K562 (cell line): ENCODE measurements around the gene SAMD13. TPM values are rescaled to one million over a fixed set of nuclear protein-coding genes. Genes with fewer than 3 reads are reported as not detected.

Experiments
- ATAC-seq: fragments of 200-7000 bp; cut with Tn5 transposase; 3 replicates; pipeline ENCODE4 v1.9.1; 2020; ENCODE audit warnings: moderate library complexity
- BruUV-seq: library from RNA; stranded (reverse); fragments of 400-500 nt; replicated peaks from 2 replicates; lab custom pipeline; 2021; lab: Mats Ljungman, UMichigan
- CTCF ChIA-PET: fragments of 300-600 bp; formaldehyde crosslinking; extraction: SDS; loops from one replicate; lab custom pipeline; 2021; ENCODE audit warnings: low intra/inter-chr PET ratio; lab: Yijun Ruan, JAX
- POLR2A ChIA-PET: fragments of 300-600, 350-650 bp; sonication (Branson Sonifier 250); formaldehyde crosslinking; extraction: SDS; loops from one replicate; lab custom pipeline; 2021; ENCODE audit warnings: antibody characterized with exemption, inconsistent platforms; lab: Yijun Ruan, JAX
- DNase-seq, 4 experiments: peaks; one replicate each; pipeline versions ENCODE4 v3.0.0 to v3.0.0-alpha.2; 2011 to 2018; ENCODE audit warnings: low spot score in 3 of 4, mixed read lengths in 3 of 4; ENCODE audit errors: extremely low read depth in 1 of 4
- FAIRE-seq: peaks from 2 replicates; lab custom pipeline; 2011; peaks lifted over from hg19 to GRCh38; lab: Jason Lieb, UNC
- H2AFZ ChIP-seq: 2 replicates; pipeline ENCODE4 v1.6.0; 2011; ENCODE audit warnings: low read depth, low read length, control low read depth, inconsistent platforms
- H3K27ac ChIP-seq: fragments of 200-600 bp; 3 replicates; pipeline ENCODE4 v1.8.0; 2011; ENCODE audit warnings: low read depth, mild to moderate bottlenecking, control low read depth, inconsistent platforms, low read length, moderate library complexity, mixed read lengths; ENCODE audit errors: extremely low read depth
- H3K27me3 ChIP-seq, 2 experiments: fragments of 300-600 bp in 1 of 2; 2 replicates in 1 of 2; 3 replicates in 1 of 2; pipeline versions ENCODE4 v1.6.0 to v1.8.0; 2011; ENCODE audit warnings: inconsistent platforms in 2 of 2, low read length in 2 of 2, mild to moderate bottlenecking in 1 of 2, mixed read lengths in 1 of 2, moderate library complexity in 1 of 2; ENCODE audit not compliant: control insufficient read depth in 2 of 2, insufficient read depth in 2 of 2
- H3K36me3 ChIP-seq: fragments of 300-600 bp; 3 replicates; pipeline ENCODE4 v1.8.0; 2011; ENCODE audit warnings: mild to moderate bottlenecking, low read length, inconsistent platforms; ENCODE audit not compliant: control insufficient read depth, insufficient read depth
- H3K4me1 ChIP-seq, 2 experiments: fragments of 200-600 bp in 1 of 2; replicated peaks in 1 of 2; 2 replicates in 1 of 2; 3 replicates in 1 of 2; pipeline versions ENCODE4 v1.5.1 to v1.8.0; 2011; ENCODE audit warnings: inconsistent platforms in 2 of 2, low read length in 2 of 2, mild to moderate bottlenecking in 1 of 2, mixed read lengths in 1 of 2, moderate library complexity in 1 of 2; ENCODE audit not compliant: control insufficient read depth in 2 of 2, insufficient read depth in 2 of 2
- H3K4me2 ChIP-seq: 2 replicates; pipeline ENCODE4 v1.6.1; 2011; ENCODE audit warnings: low read length, control low read depth, inconsistent platforms, mixed read lengths; ENCODE audit not compliant: insufficient read depth
- H3K4me3 ChIP-seq: fragments of 200-600 bp; sonication (generic), shearing (Covaris generic); 2 replicates; pipeline ENCODE4 v1.5.1; 2016; ENCODE audit warnings: control low read depth, inconsistent platforms
- H3K79me2 ChIP-seq: fragments of 200-600 bp; 3 replicates; pipeline ENCODE4 v1.8.0; 2011; ENCODE audit warnings: low read length, inconsistent platforms; ENCODE audit not compliant: control insufficient read depth, insufficient read depth
- H3K9ac ChIP-seq, 2 experiments: 2 replicates each; pipeline versions ENCODE4 v1.6.0 to v1.6.1; 2011; ENCODE audit warnings: low read depth in 2 of 2, low read length in 2 of 2, control low read depth in 1 of 2, inconsistent platforms in 1 of 2, mild to moderate bottlenecking in 1 of 2, mixed read lengths in 1 of 2; ENCODE audit not compliant: insufficient read depth in 1 of 2
- H3K9me1 ChIP-seq: one replicate; pipeline ENCODE4 v1.6.0; 2011; ENCODE audit warnings: inconsistent platforms, mild to moderate bottlenecking, low read length, moderate library complexity; ENCODE audit not compliant: control insufficient read depth, insufficient read depth
- H3K9me3 ChIP-seq: replicated peaks from 2 replicates; pipeline ENCODE4 v1.5.1; 2011; ENCODE audit warnings: low read depth, low read length, inconsistent platforms; ENCODE audit not compliant: control insufficient read depth, insufficient read depth
- H4K20me1 ChIP-seq: replicated peaks from 2 replicates; pipeline ENCODE4 v1.6.1; 2011; ENCODE audit warnings: low read length, inconsistent platforms, mixed read lengths; ENCODE audit not compliant: control insufficient read depth, insufficient read depth
- EWSR1 ChIP-seq: fragments of 450-650 bp; IDR thresholded peaks from 2 replicates; pipeline ENCODE4 v1.6.1; 2018; ENCODE audit warnings: borderline replicate concordance, mild to moderate bottlenecking, low read depth, moderate library complexity; ENCODE audit not compliant: partially characterized antibody
- NRF1 ChIP-seq, 2 experiments: fragments of 450-650 bp; IDR thresholded peaks in 1 of 2; conservative IDR thresholded peaks in 1 of 2; 2 replicates each; pipeline ENCODE4 v1.6.1; 2014; ENCODE audit warnings: mild to moderate bottlenecking in 2 of 2
- POLR3G ChIP-seq: IDR thresholded peaks from 2 replicates; pipeline ENCODE4 v1.6.1; 2011; ENCODE audit not compliant: insufficient read length, insufficient replicate concordance; ENCODE audit errors: extremely low read depth
- PYGO2 ChIP-seq: fragments of 450-650 bp; IDR thresholded peaks from 2 replicates; pipeline ENCODE4 v1.6.1; 2016; ENCODE audit warnings: mild to moderate bottlenecking, missing genetic modification characterization, moderate library complexity, missing compliant biosample characterization
- WGBS: fragments of 100-300 bp; shearing (Covaris generic); methylation state at CpG from one replicate; pipeline ENCODE4 v1.1.6; 2016; ENCODE audit warnings: low coverage, mixed read lengths; ENCODE audit not compliant: insufficient coverage; ENCODE audit errors: missing lambda C conversion rate; 5-methylcytosine and 5-hydroxymethylcytosine counted together
- in situ Hi-C: fragments of 300-500 bp; cut with MboI; formaldehyde crosslinking; loops from 4 replicates; pipeline ENCODE4 v1.15.0; 2018; ENCODE audit warnings: inconsistent platforms, mixed read lengths
- intact Hi-C: fragments of 100-400 bp; cut with micrococcal nuclease; formaldehyde crosslinking; loops from 2 replicates; pipeline ENCODE4 v1.14.2; 2022
- polyA plus RNA-seq, 8 experiments: library from polyadenylated mRNA; depleted of rRNA in 4 of 8; stranded (reverse) in 5 of 8; unstranded in 3 of 8; fragments of >200 nt; fragmentation: Nextera tagmentation in 2 of 8; fragmentation: Illumina TruSeq in 1 of 8; extraction: Ambion mirVana in 2 of 8; extraction: Trizol in 1 of 8; gene quantifications; 2 replicates each; pipeline versions ENCODE4 v1.2.1 to v1.2.3, GENCODE V29; 2011 to 2014; ENCODE audit warnings: inconsistent platforms in 1 of 8, missing spikeins in 1 of 8
- total RNA-seq, 7 experiments: library from RNA; depleted of rRNA in 6 of 7; stranded (reverse); fragments of >200 nt in 6 of 7; fragmentation: Illumina TruSeq in 2 of 7; extraction: Trizol in 2 of 7; gene quantifications; 2 replicates each; pipeline versions ENCODE4 v1.2.1 to v1.2.3, GENCODE V29; 2011 to 2021; ENCODE audit warnings: low replicate concordance in 1 of 7

SAMD13 gene
- total and polyA plus RNA-seq, 9 of the 15 experiments (the other 6 are each of a cell fraction or from before 2014, with no cell fraction given): 0.78 to 2.7 (median 1.00) TPM

- peaks cover 0 to 14% of the 10 kb centered on the region in 2 experiments; a peak in 2 of 5 replicates for H3K4me1 ChIP-seq
- CTCF ChIA-PET: no interaction called here
- H3K9me1 ChIP-seq: no peaks in the 10 kb centered on the region
- intact Hi-C loops: no loop called here
- no TSS peak for BruUV-seq
- no peaks in the 10 kb centered on the region for H3K79me2 ChIP-seq
- in situ Hi-C loops: no loop called here
- 25% methylated on average over 2 of the region's 2 CpGs for WGBS
- no peaks in the 10 kb centered on the region; a peak in 1 of 5 replicates for H3K27me3 ChIP-seq
- no peak overlapping the region for H3K9ac ChIP-seq
- no peaks in the 10 kb centered on the region for H3K9me3 ChIP-seq
- ATAC-seq (no peak), DNase-seq (no peak), FAIRE-seq (no peak)
- no peak overlapping the region for H3K4me2 ChIP-seq
- no peak overlapping the region for H3K27ac ChIP-seq
- POLR2A ChIA-PET: no interaction called here
- no peak for TF ChIP-seq EWSR1
- H3K4me3 ChIP-seq: no peak overlapping the region
- H4K20me1 ChIP-seq: no peaks in the 10 kb centered on the region
- no peak overlapping the region for H2AFZ ChIP-seq
- no peaks in the 10 kb centered on the region for H3K36me3 ChIP-seq
These were observed 65.3 kb downstream of the SAMD13 start for GRCh38 chr1:84366786-84367185.

GRCh38 chr1:84367219-84367618, 65.7 kb downstream of the SAMD13 start:
- in situ Hi-C loops: no loop called here

More at GRCh38 chr1:84367219-84367618, 65.7 kb downstream of the SAMD13 start:
- TF ChIP-seq NRF1 (conservative IDR thresholded peaks at IDR 0.05 in 1 of 2, IDR thresholded peaks at IDR 0.05 in 1 of 2): no peak
- TF ChIP-seq PYGO2 (tag): no peak
- no peak for TF ChIP-seq POLR3G
- TF ChIP-seq, all 486 proteins: peak for 0
- no peak overlapping the region for H3K27ac ChIP-seq
- H3K9me3 ChIP-seq: no peaks in the 10 kb centered on the region
- H3K27me3 ChIP-seq: no peaks in the 10 kb centered on the region; a peak in 1 of 5 replicates
- ChIA-PET POLR2A (no interaction called here), CTCF (no interaction called here)
- no peaks in the 10 kb centered on the region for H3K9me1 ChIP-seq
- H3K4me1 ChIP-seq: peaks cover 0 to 14% of the 10 kb centered on the region in 2 experiments; a peak in 2 of 5 replicates
- H3K79me2 ChIP-seq: no peaks in the 10 kb centered on the region
- BruUV-seq: no TSS peak
- no peaks in the 10 kb centered on the region for H3K36me3 ChIP-seq
- H3K4me2 ChIP-seq: no peak overlapping the region
- WGBS: 0% methylated on average over 1 of the region's 1 CpG
- H2AFZ ChIP-seq: no peak overlapping the region
- ATAC-seq (no peak), DNase-seq (no peak), FAIRE-seq (no peak)
- H3K9ac ChIP-seq: no peak overlapping the region
- intact Hi-C loops: no loop called here
- H4K20me1 ChIP-seq: no peaks in the 10 kb centered on the region
- no peak overlapping the region for H3K4me3 ChIP-seq
